ENCODE data around the gene TIMP2.

The TIMP2 gene

DNA sequence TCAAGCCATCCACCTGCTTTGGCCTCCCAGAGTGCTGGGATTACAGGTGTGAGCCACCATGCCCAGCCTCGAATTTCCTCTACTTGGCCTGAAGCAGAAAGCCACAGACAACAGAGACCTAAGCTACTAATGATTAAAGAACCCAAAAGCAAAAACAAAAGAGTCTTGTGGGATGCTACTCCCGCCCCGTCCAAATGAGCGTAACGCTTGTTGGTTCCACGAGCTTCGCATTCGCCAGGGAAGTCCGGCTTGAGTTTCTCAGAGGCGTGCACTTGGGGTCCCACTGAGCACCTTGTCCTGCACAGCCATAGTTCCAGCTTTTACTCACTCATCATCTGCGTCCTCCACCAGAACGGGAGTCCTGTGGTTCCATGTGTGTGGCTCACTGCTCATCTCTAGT lies 38.2 kb downstream of the TIMP2 start:
- TF ChIP-seq POLR2AphosphoS5 (IDR thresholded peaks at IDR 0.05; ENCODE audit: low read depth, low read length) (no peak), TAF1 (IDR thresholded peaks at IDR 0.05; ENCODE audit: borderline replicate concordance, insufficient read depth, low read length) (no peak), SIN3A (IDR thresholded peaks at IDR 0.05; ENCODE audit: borderline replicate concordance, insufficient read depth, low read length) (no peak), FOXP2 (optimal IDR thresholded peaks at IDR 0.05; ENCODE audit: borderline replicate concordance, extremely low read depth, extremely low read length, insufficient read depth) (no peak)
- TF ChIP-seq, protein P1, sequence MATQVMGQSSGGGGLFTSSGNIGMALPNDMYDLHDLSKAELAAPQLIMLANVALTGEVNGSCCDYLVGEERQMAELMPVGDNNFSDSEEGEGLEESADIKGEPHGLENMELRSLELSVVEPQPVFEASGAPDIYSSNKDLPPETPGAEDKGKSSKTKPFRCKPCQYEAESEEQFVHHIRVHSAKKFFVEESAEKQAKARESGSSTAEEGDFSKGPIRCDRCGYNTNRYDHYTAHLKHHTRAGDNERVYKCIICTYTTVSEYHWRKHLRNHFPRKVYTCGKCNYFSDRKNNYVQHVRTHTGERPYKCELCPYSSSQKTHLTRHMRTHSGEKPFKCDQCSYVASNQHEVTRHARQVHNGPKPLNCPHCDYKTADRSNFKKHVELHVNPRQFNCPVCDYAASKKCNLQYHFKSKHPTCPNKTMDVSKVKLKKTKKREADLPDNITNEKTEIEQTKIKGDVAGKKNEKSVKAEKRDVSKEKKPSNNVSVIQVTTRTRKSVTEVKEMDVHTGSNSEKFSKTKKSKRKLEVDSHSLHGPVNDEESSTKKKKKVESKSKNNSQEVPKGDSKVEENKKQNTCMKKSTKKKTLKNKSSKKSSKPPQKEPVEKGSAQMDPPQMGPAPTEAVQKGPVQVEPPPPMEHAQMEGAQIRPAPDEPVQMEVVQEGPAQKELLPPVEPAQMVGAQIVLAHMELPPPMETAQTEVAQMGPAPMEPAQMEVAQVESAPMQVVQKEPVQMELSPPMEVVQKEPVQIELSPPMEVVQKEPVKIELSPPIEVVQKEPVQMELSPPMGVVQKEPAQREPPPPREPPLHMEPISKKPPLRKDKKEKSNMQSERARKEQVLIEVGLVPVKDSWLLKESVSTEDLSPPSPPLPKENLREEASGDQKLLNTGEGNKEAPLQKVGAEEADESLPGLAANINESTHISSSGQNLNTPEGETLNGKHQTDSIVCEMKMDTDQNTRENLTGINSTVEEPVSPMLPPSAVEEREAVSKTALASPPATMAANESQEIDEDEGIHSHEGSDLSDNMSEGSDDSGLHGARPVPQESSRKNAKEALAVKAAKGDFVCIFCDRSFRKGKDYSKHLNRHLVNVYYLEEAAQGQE (IDR thresholded peaks at IDR 0.05; ENCODE audit: insufficient read depth in 1 of 2, low read depth in 2 of 2, low read length in 2 of 2): no peak

DNA sequence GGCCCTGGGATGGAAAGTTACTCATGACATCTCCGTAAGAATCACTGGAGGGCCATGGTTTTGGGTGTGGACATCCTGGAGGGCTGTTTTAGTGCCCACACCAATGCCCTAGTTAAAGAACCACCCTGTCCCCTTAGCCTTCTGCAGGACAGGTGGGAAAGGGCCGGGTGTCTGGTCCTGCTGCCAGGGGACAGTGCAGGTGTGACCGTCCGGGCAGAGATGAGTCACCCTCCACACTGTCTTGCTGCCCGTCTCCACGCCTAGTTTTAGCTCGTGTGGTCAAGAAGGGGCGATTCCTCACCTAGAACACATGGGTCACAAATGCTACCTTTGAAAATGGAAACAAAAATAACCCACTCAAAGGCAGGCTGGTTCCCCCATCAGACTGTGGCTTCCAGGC lies 39.2 kb downstream of the TIMP2 start:
- TF ChIP-seq POLR2AphosphoS5 (IDR thresholded peaks at IDR 0.05; ENCODE audit: low read depth, low read length): no peak
- TF ChIP-seq, protein P1 (IDR thresholded peaks at IDR 0.05; ENCODE audit: insufficient read depth in 1 of 2, low read depth in 2 of 2, low read length in 2 of 2): no peak
- TF ChIP-seq TAF1 (IDR thresholded peaks at IDR 0.05; ENCODE audit: borderline replicate concordance, insufficient read depth, low read length): no peak
- no peak for TF ChIP-seq SIN3A (IDR thresholded peaks at IDR 0.05; ENCODE audit: borderline replicate concordance, insufficient read depth, low read length)
- TF ChIP-seq FOXP2 (optimal IDR thresholded peaks at IDR 0.05; ENCODE audit: borderline replicate concordance, extremely low read depth, extremely low read length, insufficient read depth): no peak

- no peak for TF ChIP-seq SIN3A (IDR thresholded peaks at IDR 0.05; ENCODE audit: borderline replicate concordance, insufficient read depth, low read length)
- no peak for TF ChIP-seq TAF1 (IDR thresholded peaks at IDR 0.05; ENCODE audit: borderline replicate concordance, insufficient read depth, low read length)
- TF ChIP-seq POLR2AphosphoS5 (IDR thresholded peaks at IDR 0.05; ENCODE audit: low read depth, low read length): no peak
- TF ChIP-seq, protein P1 (IDR thresholded peaks at IDR 0.05; ENCODE audit: insufficient read depth in 1 of 2, low read depth in 2 of 2, low read length in 2 of 2): no peak
- TF ChIP-seq FOXP2 (optimal IDR thresholded peaks at IDR 0.05; ENCODE audit: borderline replicate concordance, extremely low read depth, extremely low read length, insufficient read depth): no peak
These were observed 40.1 kb downstream of the TIMP2 start for GRCh38 chr17:78884876-78885667.

- TF ChIP-seq TAF1 (IDR thresholded peaks at IDR 0.05; ENCODE audit: borderline replicate concordance, insufficient read depth, low read length) (no peak), SIN3A (IDR thresholded peaks at IDR 0.05; ENCODE audit: borderline replicate concordance, insufficient read depth, low read length) (no peak), POLR2AphosphoS5 (IDR thresholded peaks at IDR 0.05; ENCODE audit: low read depth, low read length) (no peak), FOXP2 (optimal IDR thresholded peaks at IDR 0.05; ENCODE audit: borderline replicate concordance, extremely low read depth, extremely low read length, insufficient read depth) (no peak)
- TF ChIP-seq, protein P1 (IDR thresholded peaks at IDR 0.05; ENCODE audit: insufficient read depth in 1 of 2, low read depth in 2 of 2, low read length in 2 of 2): no peak
These were observed 40.9 kb downstream of the TIMP2 start for GRCh38 chr17:78884148-78884825.
